Hepatocyte (in vitro differentiated cells): ENCODE measurements around the gene ADAMTS14. TPM values are rescaled to one million over a fixed set of nuclear protein-coding genes. Genes with fewer than 3 reads are reported as not detected.

Experiments used
- DNase-seq: peaks from one replicate; pipeline ENCODE4 v3.0.0-alpha.2; 2016; ENCODE audit warnings: low spot score
- H2AFZ ChIP-seq: fragments of 200-600 bp; sonication (generic); 2 replicates; pipeline ENCODE4 v1.6.0; 2016; ENCODE audit warnings: antibody characterized with exemption, mild to moderate bottlenecking
- H3K27ac ChIP-seq: fragments of 200-600 bp; sonication (generic); 2 replicates; pipeline ENCODE4 v1.5.1; 2016; ENCODE audit warnings: mild to moderate bottlenecking
- H3K27me3 ChIP-seq: fragments of 200-600 bp; sonication (generic); 2 replicates; pipeline ENCODE4 v1.6.1; 2016
- H3K36me3 ChIP-seq: fragments of 200-600 bp; sonication (generic); replicated peaks from 2 replicates; pipeline ENCODE4 v1.5.1; 2016; ENCODE audit warnings: low read depth; ENCODE audit not compliant: insufficient read depth
- H3K4me1 ChIP-seq: fragments of 200-600 bp; sonication (generic); 2 replicates; pipeline ENCODE4 v1.5.1; 2016; ENCODE audit warnings: mild to moderate bottlenecking, moderate library complexity; ENCODE audit not compliant: insufficient read depth
- H3K4me2 ChIP-seq: fragments of 200-600 bp; sonication (generic); 2 replicates; pipeline ENCODE4 v1.6.0; 2016
- H3K4me3 ChIP-seq: fragments of 200-600 bp; sonication (generic); 2 replicates; pipeline ENCODE4 v1.5.1; 2016; ENCODE audit warnings: mild to moderate bottlenecking
- H3K79me2 ChIP-seq: fragments of 200-600 bp; sonication (generic); 2 replicates; pipeline ENCODE4 v1.6.0; 2017; ENCODE audit warnings: mild to moderate bottlenecking
- H3K9me2 ChIP-seq: fragments of 200-600 bp; sonication (generic); replicated peaks from 2 replicates; pipeline ENCODE4 v1.6.0; 2017; ENCODE audit warnings: mild to moderate bottlenecking; ENCODE audit not compliant: insufficient read depth
- H3K9me3 ChIP-seq: fragments of 200-600 bp; sonication (generic); 2 replicates; pipeline ENCODE4 v1.5.1; 2016; ENCODE audit warnings: low read depth, mild to moderate bottlenecking
- H4K20me1 ChIP-seq: fragments of 200-600 bp; sonication (generic); 2 replicates; pipeline ENCODE4 v1.6.0; 2016; ENCODE audit warnings: mild to moderate bottlenecking; ENCODE audit not compliant: insufficient read depth, poor library complexity, severe bottlenecking
- EZH2 ChIP-seq: fragments of 200-600 bp; sonication (generic); IDR thresholded peaks from 2 replicates; pipeline ENCODE4 v1.6.1; 2016; ENCODE audit warnings: antibody characterized with exemption, mild to moderate bottlenecking, borderline replicate concordance
- EZH2phosphoT487 ChIP-seq: fragments of 200-600 bp; sonication (generic); IDR thresholded peaks from one replicate; pipeline ENCODE4 v1.6.1; 2018; ENCODE audit warnings: antibody characterized with exemption, mild to moderate bottlenecking, low read depth, moderate library complexity; ENCODE audit not compliant: unreplicated experiment, severe bottlenecking
- WGBS: methylation state at CpG from one replicate; pipeline ENCODE4 v1.1.6; 2016; ENCODE audit warnings: low lambda C conversion rate; ENCODE audit errors: missing lambda C conversion rate; 5-methylcytosine and 5-hydroxymethylcytosine counted together
- polyA plus RNA-seq: library from polyadenylated mRNA; unstranded; fragments of >200 nt; fragmentation: Nextera tagmentation; extraction: Ambion mirVana; gene quantifications from 2 replicates; pipeline ENCODE4 v1.2.1, GENCODE V29; 2016
- total RNA-seq: library from RNA; depleted of rRNA; stranded (reverse); fragments of >200 nt; gene quantifications from 2 replicates; pipeline ENCODE4 v1.2.3, GENCODE V29; 2014
- TF ChIP-seq, protein P1 (sequence below): fragments of 200-600 bp; sonication (generic); IDR thresholded peaks from 2 replicates; pipeline ENCODE4 v1.5.1; 2016; ENCODE audit warnings: antibody characterized with exemption, mild to moderate bottlenecking; ENCODE audit not compliant: poor library complexity

Gene ADAMTS14
- total and polyA plus RNA-seq, 2 experiments from 2014 or later: 0.87 to 2.1 TPM

DNA sequence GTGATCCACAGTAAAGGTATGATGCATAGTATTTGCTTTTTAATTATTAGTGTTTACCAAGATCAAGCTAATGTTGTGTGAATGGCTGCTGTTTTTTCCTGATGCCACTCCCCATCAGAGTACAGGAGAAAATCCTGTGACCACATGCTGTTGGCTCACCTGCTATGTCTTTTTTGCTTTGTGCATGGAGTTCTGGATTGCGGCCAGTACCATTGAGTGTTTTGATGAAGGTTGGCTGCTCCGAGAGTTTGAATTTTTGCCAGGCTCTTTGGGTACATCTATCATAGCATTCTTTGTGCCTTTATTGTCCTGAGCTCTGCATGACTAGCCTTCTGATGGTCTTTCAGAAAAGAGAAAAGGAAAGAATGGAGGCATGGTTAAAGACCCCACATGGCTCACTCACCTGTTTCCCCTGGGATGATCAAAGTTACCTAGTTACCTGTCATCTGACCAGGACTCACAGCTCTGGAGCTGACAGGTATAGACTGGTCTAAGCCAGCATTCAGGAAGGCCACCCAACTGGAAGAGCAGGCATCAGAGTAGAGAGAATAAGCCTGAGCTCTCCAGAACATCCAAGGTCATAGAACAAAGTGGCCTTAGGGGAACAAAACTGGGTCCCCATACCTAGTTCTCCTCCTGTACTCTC is 131.6 kb downstream of the ADAMTS14 start:
- H3K4me1 ChIP-seq: no peaks in the 10 kb centered on the region
- no peak overlapping the region for H3K4me3 ChIP-seq
- H3K36me3 ChIP-seq: no peaks in the 10 kb centered on the region
- H3K27ac ChIP-seq: no peak overlapping the region
- no peak overlapping the region for H3K4me2 ChIP-seq
- no peak for DNase-seq
- no peak overlapping the region for H2AFZ ChIP-seq
- no peaks in the 10 kb centered on the region for H3K9me2 ChIP-seq
- TF ChIP-seq EZH2 (no peak), EZH2phosphoT487 (no peak)
- TF ChIP-seq, protein P1, sequence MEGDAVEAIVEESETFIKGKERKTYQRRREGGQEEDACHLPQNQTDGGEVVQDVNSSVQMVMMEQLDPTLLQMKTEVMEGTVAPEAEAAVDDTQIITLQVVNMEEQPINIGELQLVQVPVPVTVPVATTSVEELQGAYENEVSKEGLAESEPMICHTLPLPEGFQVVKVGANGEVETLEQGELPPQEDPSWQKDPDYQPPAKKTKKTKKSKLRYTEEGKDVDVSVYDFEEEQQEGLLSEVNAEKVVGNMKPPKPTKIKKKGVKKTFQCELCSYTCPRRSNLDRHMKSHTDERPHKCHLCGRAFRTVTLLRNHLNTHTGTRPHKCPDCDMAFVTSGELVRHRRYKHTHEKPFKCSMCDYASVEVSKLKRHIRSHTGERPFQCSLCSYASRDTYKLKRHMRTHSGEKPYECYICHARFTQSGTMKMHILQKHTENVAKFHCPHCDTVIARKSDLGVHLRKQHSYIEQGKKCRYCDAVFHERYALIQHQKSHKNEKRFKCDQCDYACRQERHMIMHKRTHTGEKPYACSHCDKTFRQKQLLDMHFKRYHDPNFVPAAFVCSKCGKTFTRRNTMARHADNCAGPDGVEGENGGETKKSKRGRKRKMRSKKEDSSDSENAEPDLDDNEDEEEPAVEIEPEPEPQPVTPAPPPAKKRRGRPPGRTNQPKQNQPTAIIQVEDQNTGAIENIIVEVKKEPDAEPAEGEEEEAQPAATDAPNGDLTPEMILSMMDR: no peak
- no peaks in the 10 kb centered on the region for H3K79me2 ChIP-seq
- 85% methylated on average over 2 of the region's 2 CpGs for WGBS
- H4K20me1 ChIP-seq: no peaks in the 10 kb centered on the region
- no peaks in the 10 kb centered on the region for H3K9me3 ChIP-seq
- no peaks in the 10 kb centered on the region for H3K27me3 ChIP-seq

DNA sequence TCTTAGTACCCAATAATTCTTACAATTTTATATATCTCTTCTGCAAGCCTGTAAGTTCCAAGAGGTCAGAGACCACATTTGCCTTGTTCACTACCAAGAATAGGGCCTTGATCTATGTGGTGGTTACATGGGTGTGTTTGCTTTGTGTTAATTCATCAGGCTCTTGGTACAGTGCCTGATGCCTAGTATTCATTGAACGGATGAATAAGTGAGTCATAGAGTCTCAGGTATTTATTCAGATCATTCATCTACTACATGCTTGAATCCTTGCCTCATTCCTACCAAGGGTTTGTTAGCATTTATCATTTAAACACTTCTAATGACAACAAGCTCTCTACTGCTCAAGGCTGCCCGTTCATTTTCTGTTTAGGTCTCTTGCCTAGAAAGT is 132.1 kb downstream of the ADAMTS14 start:
- no peak for DNase-seq
- WGBS: 93% methylated on average over 2 of the region's 2 CpGs
- Histone ChIP-seq H3K4me2 (no peak overlapping the region), H3K79me2 (no peaks in the 10 kb centered on the region), H3K27me3 (no peaks in the 10 kb centered on the region), H3K9me3 (no peaks in the 10 kb centered on the region), H3K9me2 (no peaks in the 10 kb centered on the region), H3K4me1 (no peaks in the 10 kb centered on the region), H2AFZ (no peak overlapping the region), H3K36me3 (no peaks in the 10 kb centered on the region), H4K20me1 (no peaks in the 10 kb centered on the region), H3K27ac (no peak overlapping the region), H3K4me3 (no peak overlapping the region)
- TF ChIP-seq EZH2 (no peak), EZH2phosphoT487 (no peak)
- TF ChIP-seq, protein P1: no peak

DNA sequence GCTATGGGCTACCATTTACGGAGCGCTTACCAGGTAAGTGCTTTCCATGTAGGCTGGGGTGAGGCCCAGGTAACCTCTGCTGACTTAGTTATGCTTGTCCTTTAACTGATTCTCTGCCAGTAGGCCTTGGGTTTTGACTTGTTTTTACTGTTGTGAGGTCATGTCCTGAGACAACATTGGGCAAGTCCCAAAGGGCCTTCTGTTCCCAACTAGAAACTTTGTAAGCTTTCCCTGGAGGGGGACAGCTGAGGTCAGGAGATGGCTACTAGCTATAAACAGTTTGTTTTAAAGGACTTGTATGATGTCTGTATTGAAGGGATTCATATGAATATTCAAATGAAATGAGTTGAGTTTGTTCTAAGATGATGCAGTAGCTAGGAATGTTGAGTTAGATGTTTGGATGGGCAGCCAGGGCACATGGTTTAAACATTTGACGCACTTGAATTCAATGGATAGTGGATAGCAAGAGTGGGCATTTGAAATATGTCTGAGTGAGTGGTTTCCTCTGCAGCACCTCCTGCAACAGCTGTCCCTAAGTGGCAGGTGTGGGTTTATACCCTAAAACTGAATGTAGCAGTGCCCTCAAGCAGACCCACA is 133.4 kb downstream of the ADAMTS14 start:
- WGBS: 98% methylated on average over 3 of the region's 3 CpGs
- DNase-seq: no peak
- H3K9me2 ChIP-seq: no peaks in the 10 kb centered on the region
- no peaks in the 10 kb centered on the region for H3K9me3 ChIP-seq
- H3K4me1 ChIP-seq: no peaks in the 10 kb centered on the region
- no peak overlapping the region for H3K27ac ChIP-seq
- H3K27me3 ChIP-seq: no peaks in the 10 kb centered on the region
- H3K36me3 ChIP-seq: no peaks in the 10 kb centered on the region
- H3K4me3 ChIP-seq: no peak overlapping the region
- H3K4me2 ChIP-seq: no peak overlapping the region
- TF ChIP-seq, protein P1: no peak
- TF ChIP-seq EZH2 (no peak), EZH2phosphoT487 (no peak)
- no peaks in the 10 kb centered on the region for H4K20me1 ChIP-seq
- no peaks in the 10 kb centered on the region for H3K79me2 ChIP-seq
- no peak overlapping the region for H2AFZ ChIP-seq
